Myocyte (in vitro differentiated cells): ENCODE data around the gene TNNT3. TPM values are rescaled to one million over a fixed set of nuclear protein-coding genes. Genes with fewer than 3 reads are reported as not detected.

Source experiments
- DNase-seq: peaks from one replicate; pipeline ENCODE4 v3.0.0-alpha.2; 2012; ENCODE audit warnings: low read depth
- total RNA-seq: library from RNA; depleted of rRNA; stranded (reverse); fragments of >200 nt; gene quantifications from 2 replicates; pipeline ENCODE4 v1.2.3, GENCODE V29; 2014

Gene TNNT3
- total RNA-seq, 1 donor from 2014 or later = 2,000 TPM

DNA sequence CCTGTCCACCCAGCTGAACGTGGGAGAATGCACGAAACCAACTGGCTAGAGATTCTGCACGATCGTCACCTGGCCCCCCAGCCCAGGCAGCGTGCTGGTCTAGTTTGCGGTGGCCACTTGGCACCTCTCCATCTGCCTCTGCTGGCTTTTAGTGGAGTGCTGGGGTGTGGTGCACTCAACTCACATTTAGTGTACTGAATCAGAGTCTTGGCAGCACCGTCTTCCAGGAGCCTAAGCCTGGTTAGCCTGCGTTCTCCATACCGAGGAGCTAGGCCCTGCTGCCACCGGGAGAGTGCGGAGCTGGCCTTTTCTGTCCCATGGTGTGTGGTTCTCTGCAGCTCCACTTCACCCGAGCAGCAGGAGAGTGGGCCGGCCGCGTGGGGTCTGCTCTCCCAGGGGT is 30.4 kb downstream of the TNNT3 start:
- DNase-seq = no peak

DNA sequence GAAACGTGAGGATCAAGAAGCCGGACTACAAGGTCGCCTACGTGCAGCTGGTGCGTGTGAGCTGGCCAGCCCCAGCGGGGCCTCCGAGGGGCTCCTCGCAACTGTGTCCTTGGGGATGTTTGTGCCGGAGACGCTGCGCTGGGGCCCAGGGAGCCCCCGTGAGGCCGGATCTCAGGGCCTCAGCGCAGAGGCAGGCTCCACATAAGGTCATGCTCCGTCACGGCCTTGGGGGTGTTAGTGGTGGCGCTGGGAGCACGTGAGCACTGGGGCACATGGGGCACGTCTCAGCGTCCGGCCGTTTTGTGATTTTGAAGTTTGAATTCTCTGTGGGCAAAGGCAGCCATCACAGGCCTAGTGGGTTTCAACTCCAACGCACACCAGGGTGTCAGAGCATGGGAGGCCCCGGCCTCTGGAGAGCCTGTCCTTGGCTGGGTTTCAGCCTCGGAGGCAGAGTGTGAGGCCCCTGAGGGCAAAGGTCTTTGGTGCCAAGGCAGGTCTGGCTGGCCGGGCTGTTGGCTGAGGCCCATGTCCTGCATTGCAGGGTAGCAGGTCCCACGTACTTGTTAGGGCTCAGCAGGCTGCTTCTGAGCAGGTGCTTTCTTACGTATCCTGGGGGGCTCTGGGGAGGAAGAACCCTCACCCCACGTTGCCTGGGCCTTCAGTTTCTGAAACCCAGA is 33.4 kb downstream of the TNNT3 start:
- no peak for DNase-seq

DNA sequence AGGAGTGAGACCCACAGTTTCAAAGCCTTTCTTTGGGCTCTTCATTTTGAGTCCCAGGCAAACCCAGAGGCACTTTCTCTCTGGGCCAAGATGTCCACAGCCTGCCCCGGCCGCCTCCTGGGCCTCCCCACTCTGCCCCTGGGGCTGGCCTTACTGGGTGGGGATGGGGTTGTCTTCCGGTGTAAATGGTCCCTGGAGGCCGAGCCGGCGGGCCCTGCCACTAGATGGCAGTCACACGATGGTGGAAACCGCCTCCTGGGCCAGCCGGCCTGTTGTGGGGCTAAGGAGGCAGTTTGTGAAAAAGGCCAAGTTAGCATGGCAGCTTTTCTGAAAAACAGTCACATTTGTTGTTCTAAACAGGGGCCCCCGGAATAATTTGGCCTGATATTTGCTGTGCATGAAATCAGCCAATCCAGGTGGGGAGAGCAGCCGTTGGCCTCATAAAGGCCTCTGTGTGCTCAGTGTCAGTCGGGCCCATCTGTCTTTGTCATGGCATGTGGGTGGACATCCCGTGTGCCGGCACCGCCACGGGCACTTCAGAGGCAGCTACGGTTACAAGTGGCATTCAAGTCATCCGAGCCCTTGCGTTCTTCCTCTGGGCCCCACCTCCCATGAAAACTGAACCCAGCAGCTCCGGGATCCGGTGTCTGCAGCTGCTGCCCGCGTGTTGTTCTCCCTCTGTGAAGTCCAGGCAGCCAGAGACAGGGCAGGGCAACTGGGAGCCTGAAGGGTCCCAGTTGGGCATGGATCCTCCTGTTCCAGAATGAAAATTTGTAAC is 34.2 kb downstream of the TNNT3 start:
- peak; percentile 39 for DNase-seq

DNA sequence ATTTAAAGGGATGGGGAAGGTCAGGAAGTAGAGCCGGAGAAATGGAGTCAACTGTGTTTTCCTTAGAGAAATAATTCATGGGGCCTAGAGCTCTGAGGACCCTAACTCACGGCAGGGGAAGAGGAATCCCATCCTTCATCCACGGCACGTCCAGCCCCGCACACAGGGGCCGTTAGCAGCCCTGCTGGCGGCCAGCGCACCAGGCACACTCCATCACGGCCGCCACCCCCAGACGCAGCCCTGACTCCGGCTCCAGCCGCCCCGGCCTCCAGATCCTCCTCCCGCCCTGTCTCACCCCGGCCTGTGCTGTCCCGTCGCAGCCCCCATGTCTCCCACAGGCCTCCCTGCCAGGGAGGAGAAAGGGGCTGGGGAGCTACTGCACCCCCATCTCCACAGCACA is 38.9 kb downstream of the TNNT3 start:
- DNase-seq = no peak

- DNase-seq = no peak
These were observed 40.3 kb downstream of the TNNT3 start for GRCh38 chr11:1959786-1960185.

DNA sequence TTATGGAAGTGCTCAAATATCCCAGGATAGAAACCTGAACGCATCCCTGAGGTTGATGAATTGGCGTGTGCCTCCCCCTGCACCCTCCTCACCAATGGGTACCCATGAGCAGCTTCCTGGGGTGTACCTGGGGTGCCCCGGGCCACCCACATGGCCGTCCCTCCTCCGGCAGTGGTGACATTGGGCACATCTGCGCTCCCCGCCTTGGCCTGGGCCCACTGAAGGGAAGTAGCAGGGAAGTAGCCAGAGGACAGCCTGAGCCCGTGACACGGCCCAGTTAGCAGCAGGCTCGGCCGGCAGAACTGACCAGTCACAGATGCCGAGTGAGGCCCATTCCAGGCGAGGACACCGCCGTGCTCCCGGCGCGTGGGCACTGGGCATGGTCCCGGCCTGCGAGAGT is 44.4 kb downstream of the TNNT3 start:
- no peak for DNase-seq

DNA sequence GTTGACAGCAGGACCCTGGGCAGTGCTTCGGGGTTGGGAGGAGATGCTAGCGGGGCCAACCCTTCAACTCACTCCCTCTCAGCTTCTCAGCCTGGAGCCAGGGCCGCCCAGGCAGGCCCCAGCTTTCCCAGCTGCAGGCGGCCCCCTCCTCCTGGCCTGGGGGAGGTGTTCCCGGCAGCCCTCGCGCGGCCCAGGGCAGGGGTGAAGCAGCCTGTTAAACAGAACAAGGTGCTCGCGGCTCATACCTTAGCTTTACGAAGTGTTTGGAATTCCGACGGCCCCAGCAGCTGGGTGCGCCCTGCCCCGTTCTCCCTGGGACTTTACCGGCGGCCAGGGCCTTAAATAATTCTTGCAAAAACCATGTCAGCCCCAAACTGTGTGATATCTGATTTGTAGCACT is 44.8 kb downstream of the TNNT3 start:
- no peak for DNase-seq

- DNase-seq = no peak
These were observed 45.5 kb downstream of the TNNT3 start for GRCh38 chr11:1964955-1965354.

DNA sequence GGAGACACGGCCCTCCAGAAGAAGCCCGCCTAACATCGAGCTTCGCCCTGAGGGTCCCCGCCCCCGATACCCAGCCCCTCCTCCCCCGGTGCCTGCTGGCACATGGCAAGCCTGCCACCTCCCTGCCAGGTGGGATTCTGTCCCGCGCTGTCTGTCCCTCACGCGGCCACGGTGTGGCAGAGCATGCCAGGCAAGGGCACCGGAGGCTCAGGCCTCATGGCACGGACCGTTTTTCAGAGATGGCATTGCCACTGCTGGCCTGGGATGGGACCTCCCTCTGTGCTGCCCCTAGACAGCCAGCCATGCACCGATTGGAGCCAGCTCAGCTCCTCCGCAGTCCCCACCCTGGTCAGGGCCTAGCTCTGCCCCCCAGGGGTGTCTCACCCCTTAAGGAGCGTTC is 47.0 kb downstream of the TNNT3 start:
- no peak for DNase-seq

DNA sequence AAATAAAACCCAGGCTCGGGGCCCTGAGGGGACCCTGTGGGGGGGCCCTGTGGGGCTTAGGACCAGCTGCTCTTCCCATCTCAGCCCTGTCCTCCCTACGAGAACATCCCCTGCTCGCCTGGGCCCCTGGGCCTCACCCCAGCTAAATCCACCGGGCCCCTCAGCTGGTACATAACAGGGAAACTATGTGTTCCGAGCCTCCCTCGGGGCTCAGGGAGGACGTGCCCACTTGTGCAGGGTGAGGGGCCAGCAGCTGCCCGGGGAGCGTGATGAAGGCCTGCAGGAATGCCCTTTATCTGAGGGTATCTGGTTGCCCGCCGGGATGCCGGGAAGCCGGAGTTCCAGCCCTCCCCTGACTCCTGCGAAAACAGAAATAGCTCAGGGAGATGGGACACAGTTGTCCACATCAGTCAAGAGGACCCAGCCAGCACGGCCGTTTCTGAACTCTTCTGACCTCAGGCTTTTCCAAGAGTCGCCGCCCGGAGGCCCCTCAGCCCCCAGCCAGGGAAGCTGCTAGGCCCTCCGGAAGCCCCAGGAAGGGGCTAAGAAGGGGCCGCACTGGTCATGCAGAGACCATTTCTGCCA is 48.2 kb downstream of the TNNT3 start:
- peak; percentile 91 for DNase-seq

DNA sequence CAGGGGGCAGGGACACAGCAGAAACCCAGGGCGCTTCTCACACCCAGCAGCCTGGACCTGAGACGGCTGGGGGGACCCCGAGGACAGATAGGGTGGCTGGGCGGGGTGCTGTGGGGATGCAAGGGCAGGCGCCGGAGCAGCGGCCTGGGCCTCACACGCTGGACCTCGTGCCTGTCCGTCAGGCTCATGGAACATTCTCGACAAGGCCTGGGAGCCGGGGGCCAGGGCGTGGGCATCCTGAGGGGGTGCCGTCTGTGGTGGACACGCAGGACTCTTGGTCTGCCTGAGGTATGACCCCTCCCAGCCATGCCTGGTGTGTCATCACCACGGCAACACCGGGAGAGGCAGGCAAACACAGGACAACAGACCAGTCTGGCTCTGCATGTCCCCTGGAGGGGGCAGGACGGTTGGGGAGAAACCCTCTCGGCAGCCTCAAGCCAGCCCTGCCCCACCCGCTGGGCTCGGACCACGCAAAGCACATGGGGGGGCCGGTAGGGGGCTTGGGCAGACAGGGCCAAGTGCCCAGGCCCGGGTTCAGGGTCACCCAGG is 49.0 kb downstream of the TNNT3 start:
- no peak for DNase-seq

- no peak for DNase-seq
These were observed 49.5 kb downstream of the TNNT3 start for GRCh38 chr11:1969035-1969434.

- DNase-seq = no peak
These were observed 50.3 kb downstream of the TNNT3 start for GRCh38 chr11:1969776-1970175.

DNA sequence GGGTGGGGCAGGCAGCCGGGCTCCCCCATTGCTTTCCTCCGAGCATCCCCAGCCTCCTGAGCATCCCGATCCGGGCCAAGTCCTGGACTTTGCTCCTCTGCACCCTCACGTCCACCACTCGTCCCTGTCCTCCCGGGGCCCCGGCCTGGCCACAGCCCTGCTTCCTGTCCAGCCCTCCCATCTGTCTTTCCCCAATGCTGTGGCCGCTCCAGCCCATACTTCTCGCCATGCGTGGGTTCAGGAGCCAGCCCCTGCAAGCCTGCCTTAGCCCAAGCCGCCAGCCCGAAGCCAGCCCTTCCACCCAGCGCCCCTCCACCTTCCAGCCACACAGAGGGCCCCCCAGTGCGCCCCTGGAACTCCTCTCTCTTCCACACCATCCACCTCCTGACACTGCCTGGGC is 51.5 kb downstream of the TNNT3 start:
- DNase-seq = no peak

GRCh38 chr11:1975185-1975584 is 55.7 kb downstream of the TNNT3 start:
- no peak for DNase-seq

DNA sequence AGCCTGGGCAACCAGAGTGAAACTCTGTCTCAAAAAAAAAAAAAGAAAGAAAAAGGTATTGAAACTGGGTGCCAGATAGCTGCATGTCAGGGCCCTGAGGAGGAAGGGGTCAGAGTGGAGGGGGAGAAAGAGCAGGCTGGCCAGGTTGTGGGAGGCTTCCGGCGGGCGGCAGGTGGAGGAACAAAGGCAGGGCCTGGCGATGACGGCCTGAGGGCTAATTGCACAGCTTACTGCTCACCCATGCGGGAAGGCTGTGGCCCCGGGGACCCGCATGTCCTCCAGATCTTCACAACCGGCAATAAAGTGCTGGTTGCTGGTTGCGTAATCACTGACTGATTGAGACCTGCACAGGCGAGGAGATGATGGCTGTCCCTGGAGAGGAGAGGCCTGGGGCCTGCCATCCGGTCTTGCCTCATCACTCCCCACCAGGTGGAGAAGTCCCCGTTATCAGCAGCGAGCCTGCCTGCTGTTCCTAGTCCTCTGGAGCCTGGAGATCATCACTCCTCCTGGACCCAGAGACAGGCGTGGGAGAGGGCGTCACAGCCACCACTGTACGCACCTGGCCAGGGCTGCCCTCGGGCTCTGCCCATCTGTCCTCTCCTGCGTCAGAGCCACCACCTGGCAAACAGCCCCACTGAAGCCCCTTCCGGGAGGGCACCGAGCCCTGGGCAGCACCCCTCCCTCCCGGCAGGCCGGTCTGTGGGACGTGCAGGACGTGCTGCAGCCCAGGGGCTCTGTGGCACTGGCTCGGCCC is 59.4 kb downstream of the TNNT3 start:
- DNase-seq = no peak

GRCh38 chr11:1979607-1980006 is 60.1 kb downstream of the TNNT3 start:
- DNase-seq = no peak

DNA sequence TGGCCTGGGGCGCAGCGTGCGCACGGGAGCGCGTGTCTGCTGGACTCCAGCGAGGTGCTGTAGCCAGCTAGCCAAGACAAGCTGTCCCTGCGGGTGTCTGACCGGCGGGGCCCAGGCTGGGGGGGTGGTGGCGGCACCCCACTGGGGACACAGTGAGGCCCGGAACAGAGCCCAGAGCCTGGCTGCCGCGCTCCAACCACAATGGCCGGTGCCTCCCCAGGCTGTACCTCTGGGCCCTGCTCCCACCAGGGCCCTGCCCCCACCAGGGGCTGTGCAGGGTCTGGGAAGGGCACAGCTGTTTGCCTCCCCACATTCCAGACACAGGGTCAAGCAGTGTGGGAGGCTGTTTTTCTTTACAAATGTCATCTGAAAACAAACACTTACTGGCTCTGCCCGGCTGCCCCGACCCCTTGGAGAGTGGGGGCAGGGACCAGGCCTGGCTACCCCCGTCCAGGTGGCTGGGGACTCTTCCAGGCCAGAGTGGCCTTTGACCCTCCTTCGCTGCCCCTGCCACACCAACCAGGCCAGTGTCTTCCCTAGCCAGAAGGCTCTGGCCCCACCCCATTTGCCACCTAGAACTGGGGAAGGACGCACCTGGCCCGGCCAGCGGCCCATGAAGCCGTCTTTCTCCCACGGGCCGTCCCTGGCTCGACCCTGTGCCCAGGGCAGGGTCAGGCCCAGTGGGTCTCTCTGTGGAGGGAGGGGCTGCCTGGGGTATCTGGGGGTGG is 63.5 kb downstream of the TNNT3 start:
- no peak for DNase-seq

DNA sequence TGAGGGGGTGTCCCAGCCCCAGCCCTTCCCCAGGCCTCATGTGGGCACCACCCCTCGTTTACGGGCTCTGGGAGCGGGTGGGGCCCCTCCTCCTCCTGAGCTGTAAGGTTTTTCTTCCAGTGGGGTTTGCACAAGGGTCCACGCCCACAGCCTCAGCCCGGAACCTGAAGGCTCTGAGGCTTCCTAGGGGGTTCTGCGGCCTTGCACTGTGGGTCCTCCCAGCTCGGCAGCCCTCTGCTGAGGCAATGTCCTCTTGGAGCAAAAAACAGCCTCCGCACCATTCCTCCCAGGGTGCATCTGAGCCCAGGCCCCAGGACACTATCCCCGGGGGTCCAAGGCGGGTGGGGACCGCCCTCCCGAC is 64.1 kb downstream of the TNNT3 start:
- DNase-seq = no peak

DNA sequence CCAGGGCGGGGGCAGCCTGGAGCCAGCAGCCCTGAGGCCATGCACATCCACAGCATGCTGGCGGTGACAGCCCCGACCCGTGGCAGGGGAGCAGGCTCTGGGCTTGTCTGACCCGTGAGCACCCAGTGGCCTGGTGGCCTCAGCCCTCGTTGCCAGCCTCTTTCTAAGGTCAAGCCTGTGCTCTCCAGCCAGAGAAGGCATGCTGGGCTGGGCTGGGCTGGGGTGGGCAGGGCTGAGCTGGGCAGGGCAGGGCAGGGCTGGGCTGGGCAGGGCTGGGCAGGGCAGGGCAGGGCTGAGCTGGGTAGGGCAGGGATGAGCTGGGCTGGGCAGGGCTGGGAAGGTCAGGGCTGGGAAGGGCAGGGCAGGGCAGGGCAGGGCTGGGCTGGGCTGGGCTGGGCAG is 67.5 kb downstream of the TNNT3 start:
- DNase-seq = no peak

- no peak for DNase-seq
These were observed 68.7 kb downstream of the TNNT3 start for GRCh38 chr11:1988174-1988573.
